HG03060 (cell line): ENCODE results near the gene CACNA1H.

Source experiments
- ATAC-seq: cut with Tn5 transposase; IDR thresholded peaks from one replicate; pipeline ENCODE4 v1.9.1; 2021; ENCODE audit warnings: low read depth, moderate number of reproducible peaks; ENCODE audit not compliant: unreplicated experiment

The CACNA1H gene

GRCh38 chr16:1152651-1153259 lies at the start of gene CACNA1H:
Gene CACNA1H (plus strand): TSS chr16:1153106. CDS start chr16:1153738, 632 bp downstream.
- ATAC-seq = no peak

GRCh38 chr16:1103636-1103980 lies 49.3 kb upstream of the CACNA1H start:
- no peak for ATAC-seq

GRCh38 chr16:1105888-1106620 lies 46.9 kb upstream of the CACNA1H start:
- ATAC-seq = no peak

- no peak for ATAC-seq
These were observed 46.2 kb upstream of the CACNA1H start for GRCh38 chr16:1106659-1107058.

- no peak for ATAC-seq
These were observed 45.8 kb upstream of the CACNA1H start for GRCh38 chr16:1107141-1107540.

- no peak for ATAC-seq
These were observed 45.2 kb upstream of the CACNA1H start for GRCh38 chr16:1107731-1108130.

GRCh38 chr16:1108299-1109252 lies 44.3 kb upstream of the CACNA1H start:
- ATAC-seq = no peak

- no peak for ATAC-seq
These were observed 43.3 kb upstream of the CACNA1H start for GRCh38 chr16:1109648-1110047.

- no peak for ATAC-seq
These were observed 40.3 kb upstream of the CACNA1H start for GRCh38 chr16:1112506-1113184.

GRCh38 chr16:1113489-1113888 lies 39.4 kb upstream of the CACNA1H start:
- no peak for ATAC-seq

- ATAC-seq = no peak
These were observed 38.9 kb upstream of the CACNA1H start for GRCh38 chr16:1113889-1114526.

- ATAC-seq = no peak
These were observed 36.2 kb upstream of the CACNA1H start for GRCh38 chr16:1116693-1117077.

- ATAC-seq = no peak
These were observed 35.6 kb upstream of the CACNA1H start for GRCh38 chr16:1117176-1117900.

- ATAC-seq = no peak
These were observed 35.0 kb upstream of the CACNA1H start for GRCh38 chr16:1117926-1118325.

- ATAC-seq = no peak
These were observed 33.8 kb upstream of the CACNA1H start for GRCh38 chr16:1119129-1119528.

- ATAC-seq = no peak
These were observed 32.9 kb upstream of the CACNA1H start for GRCh38 chr16:1119766-1120576.

GRCh38 chr16:1120577-1120941 lies 32.3 kb upstream of the CACNA1H start:
- no peak for ATAC-seq

- no peak for ATAC-seq
These were observed 31.9 kb upstream of the CACNA1H start for GRCh38 chr16:1121009-1121408.
